ENCODE measurements around the gene SELL.
"Not testable (repeated sequence)": the region's sequence is repeated elsewhere in the genome, so short reads cannot be mapped to it uniquely, and the experiment has no call there.

The SELL gene

GRCh38 chr1:169701261-169702005 lies 10.0 kb downstream of the SELL start:
- peaks cover 9% of the 10 kb centered on the region for H3K27me3 ChIP-seq (ENCODE audit: control insufficient read depth, insufficient read depth, low read length)
- H3K36me3 ChIP-seq (ENCODE audit: insufficient read depth, low read length): no peaks in the 10 kb centered on the region
- no peaks in the 10 kb centered on the region for H3K4me1 ChIP-seq (ENCODE audit: control insufficient read depth, insufficient read depth, low read length)
- no peak overlapping the region for H3K4me2 ChIP-seq (ENCODE audit: low read length)
- no peak overlapping the region for H3K4me3 ChIP-seq (ENCODE audit: low read length)
- H3K9me3 ChIP-seq (replicated peaks; ENCODE audit: low read length): no peaks in the 10 kb centered on the region
- H3K9ac ChIP-seq (ENCODE audit: low read depth, low read length): no peak overlapping the region

- Histone ChIP-seq H3K9me3 (replicated peaks; ENCODE audit: low read length) (no peaks in the 10 kb centered on the region), H3K4me3 (ENCODE audit: low read length) (no peak overlapping the region), H3K4me1 (ENCODE audit: control insufficient read depth, insufficient read depth, low read length) (no peaks in the 10 kb centered on the region), H3K4me2 (ENCODE audit: low read length) (no peak overlapping the region), H3K27me3 (ENCODE audit: control insufficient read depth, insufficient read depth, low read length) (peaks cover 4% of the 10 kb centered on the region), H3K36me3 (ENCODE audit: insufficient read depth, low read length) (no peaks in the 10 kb centered on the region), H3K9ac (ENCODE audit: low read depth, low read length) (no peak overlapping the region)
These were observed 11.7 kb downstream of the SELL start for GRCh38 chr1:169699707-169700106.

- Histone ChIP-seq H3K4me1 (ENCODE audit: control insufficient read depth, insufficient read depth, low read length) (no peaks in the 10 kb centered on the region), H3K4me3 (ENCODE audit: low read length) (no peak overlapping the region)
These were observed 12.4 kb downstream of the SELL start for GRCh38 chr1:169698976-169699375.

GRCh38 chr1:169697755-169698154 lies 13.7 kb downstream of the SELL start:
- Histone ChIP-seq H3K4me1 (ENCODE audit: control insufficient read depth, insufficient read depth, low read length) (no peaks in the 10 kb centered on the region), H3K4me2 (ENCODE audit: low read length) (no peak overlapping the region), H3K4me3 (ENCODE audit: low read length) (no peak overlapping the region)

More at GRCh38 chr1:169698976-169699375, 12.4 kb downstream of the SELL start:
- Histone ChIP-seq H3K9ac (ENCODE audit: low read depth, low read length) (no peak overlapping the region), H3K27me3 (ENCODE audit: control insufficient read depth, insufficient read depth, low read length) (no peaks in the 10 kb centered on the region), H3K4me2 (ENCODE audit: low read length) (no peak overlapping the region), H3K36me3 (ENCODE audit: insufficient read depth, low read length) (no peaks in the 10 kb centered on the region), H3K9me3 (replicated peaks; ENCODE audit: low read length) (no peaks in the 10 kb centered on the region)

GRCh38 chr1:169696273-169697100 lies 14.9 kb downstream of the SELL start:
- no peak overlapping the region for H3K4me3 ChIP-seq (ENCODE audit: low read length)

More at GRCh38 chr1:169697755-169698154, 13.7 kb downstream of the SELL start:
- H3K9ac ChIP-seq (ENCODE audit: low read depth, low read length): no peak overlapping the region
- no peaks in the 10 kb centered on the region for H3K27me3 ChIP-seq (ENCODE audit: control insufficient read depth, insufficient read depth, low read length)
- H3K36me3 ChIP-seq (ENCODE audit: insufficient read depth, low read length): no peaks in the 10 kb centered on the region
- H3K9me3 ChIP-seq (replicated peaks; ENCODE audit: low read length): no peaks in the 10 kb centered on the region

GRCh38 chr1:169694304-169695075 lies 16.9 kb downstream of the SELL start:
- Histone ChIP-seq H3K4me1 (ENCODE audit: control insufficient read depth, insufficient read depth, low read length) (no peaks in the 10 kb centered on the region), H3K9ac (ENCODE audit: low read depth, low read length) (no peak overlapping the region)

More at GRCh38 chr1:169696273-169697100, 14.9 kb downstream of the SELL start:
- Histone ChIP-seq H3K4me1 (ENCODE audit: control insufficient read depth, insufficient read depth, low read length) (no peaks in the 10 kb centered on the region), H3K9ac (ENCODE audit: low read depth, low read length) (no peak overlapping the region), H3K4me2 (ENCODE audit: low read length) (no peak overlapping the region), H3K36me3 (ENCODE audit: insufficient read depth, low read length) (no peaks in the 10 kb centered on the region), H3K27me3 (ENCODE audit: control insufficient read depth, insufficient read depth, low read length) (no peaks in the 10 kb centered on the region), H3K9me3 (replicated peaks; ENCODE audit: low read length) (no peaks in the 10 kb centered on the region)

GRCh38 chr1:169692756-169693460 lies 18.5 kb downstream of the SELL start:
- H3K36me3 ChIP-seq (ENCODE audit: insufficient read depth, low read length): no peaks in the 10 kb centered on the region
- H3K9ac ChIP-seq (ENCODE audit: low read depth, low read length): no peak overlapping the region
- H3K4me3 ChIP-seq (ENCODE audit: low read length): no peak overlapping the region
- no peak overlapping the region for H3K4me2 ChIP-seq (ENCODE audit: low read length)
- H3K4me1 ChIP-seq (ENCODE audit: control insufficient read depth, insufficient read depth, low read length): no peaks in the 10 kb centered on the region
- no peaks in the 10 kb centered on the region for H3K9me3 ChIP-seq (replicated peaks; ENCODE audit: low read length)
- H3K27me3 ChIP-seq (ENCODE audit: control insufficient read depth, insufficient read depth, low read length): peaks cover 9% of the 10 kb centered on the region

More at GRCh38 chr1:169694304-169695075, 16.9 kb downstream of the SELL start:
- Histone ChIP-seq H3K4me3 (ENCODE audit: low read length) (no peak overlapping the region), H3K36me3 (ENCODE audit: insufficient read depth, low read length) (no peaks in the 10 kb centered on the region), H3K9me3 (replicated peaks; ENCODE audit: low read length) (no peaks in the 10 kb centered on the region), H3K4me2 (ENCODE audit: low read length) (no peak overlapping the region), H3K27me3 (ENCODE audit: control insufficient read depth, insufficient read depth, low read length) (peaks cover 9% of the 10 kb centered on the region)

GRCh38 chr1:169690489-169690888 lies 20.9 kb downstream of the SELL start:
- H3K27me3 ChIP-seq (ENCODE audit: control insufficient read depth, insufficient read depth, low read length): peaks cover 9% of the 10 kb centered on the region
- H3K4me1 ChIP-seq (ENCODE audit: control insufficient read depth, insufficient read depth, low read length): no peaks in the 10 kb centered on the region
- H3K4me3 ChIP-seq (ENCODE audit: low read length): no peak overlapping the region

DNA sequence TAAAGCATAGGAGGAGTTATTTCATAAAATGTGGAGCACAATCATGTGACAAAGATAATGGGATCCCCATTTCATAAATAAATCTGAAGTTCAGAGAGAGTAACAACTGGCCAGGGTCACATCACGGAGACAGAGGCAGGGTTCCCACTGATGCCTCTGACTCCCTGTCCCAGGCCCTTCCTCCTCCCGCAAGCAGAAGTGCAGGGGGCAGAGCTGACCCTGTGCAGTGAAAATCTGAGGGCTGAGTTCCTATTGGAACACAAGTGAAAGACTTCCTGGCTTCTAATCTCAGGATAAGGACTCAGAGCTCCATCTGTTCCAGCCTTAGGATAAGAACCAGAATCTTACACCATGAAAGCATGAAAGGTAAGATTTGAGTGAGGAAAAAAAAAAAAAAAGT lies 22.0 kb downstream of the SELL start:
- peaks cover 9% of the 10 kb centered on the region for H3K27me3 ChIP-seq (ENCODE audit: control insufficient read depth, insufficient read depth, low read length)
- no peak overlapping the region for H3K4me2 ChIP-seq (ENCODE audit: low read length)
- no peak overlapping the region for H3K9ac ChIP-seq (ENCODE audit: low read depth, low read length)
- no peaks in the 10 kb centered on the region for H3K36me3 ChIP-seq (ENCODE audit: insufficient read depth, low read length)
- no peaks in the 10 kb centered on the region for H3K9me3 ChIP-seq (replicated peaks; ENCODE audit: low read length)
- no peaks in the 10 kb centered on the region for H3K4me1 ChIP-seq (ENCODE audit: control insufficient read depth, insufficient read depth, low read length)
- no peak overlapping the region for H3K4me3 ChIP-seq (ENCODE audit: low read length)

More at GRCh38 chr1:169690489-169690888, 20.9 kb downstream of the SELL start:
- Histone ChIP-seq H3K9ac (ENCODE audit: low read depth, low read length) (no peak overlapping the region), H3K36me3 (ENCODE audit: insufficient read depth, low read length) (no peaks in the 10 kb centered on the region), H3K9me3 (replicated peaks; ENCODE audit: low read length) (no peaks in the 10 kb centered on the region), H3K4me2 (ENCODE audit: low read length) (no peak overlapping the region)

DNA sequence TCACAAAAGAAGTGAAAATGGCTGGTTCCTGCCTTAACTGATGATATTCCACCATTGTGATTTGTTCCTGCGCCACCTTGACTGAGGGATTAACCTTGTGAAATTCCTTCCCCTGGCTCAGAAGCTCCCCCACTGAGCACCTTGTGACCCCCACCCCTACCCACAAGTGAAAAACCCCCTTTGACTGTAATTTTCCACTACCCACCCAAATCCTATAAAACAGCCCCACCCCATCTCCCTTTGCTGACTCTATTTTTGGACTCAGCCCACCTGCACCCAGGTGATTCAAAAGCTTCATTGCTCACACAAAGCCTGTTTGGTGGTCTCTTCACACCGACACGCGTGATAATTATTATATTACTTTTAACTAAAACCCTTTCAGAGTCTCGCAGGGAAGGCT lies 23.0 kb downstream of the SELL start:
- H3K27me3 ChIP-seq (ENCODE audit: control insufficient read depth, insufficient read depth, low read length); H3K4me2 ChIP-seq (ENCODE audit: low read length); H3K9ac ChIP-seq (ENCODE audit: low read depth, low read length); H3K36me3 ChIP-seq (ENCODE audit: insufficient read depth, low read length); H3K9me3 ChIP-seq (replicated peaks; ENCODE audit: low read length); H3K4me1 ChIP-seq (ENCODE audit: control insufficient read depth, insufficient read depth, low read length); H3K4me3 ChIP-seq (ENCODE audit: low read length): not testable (repeated sequence)

DNA sequence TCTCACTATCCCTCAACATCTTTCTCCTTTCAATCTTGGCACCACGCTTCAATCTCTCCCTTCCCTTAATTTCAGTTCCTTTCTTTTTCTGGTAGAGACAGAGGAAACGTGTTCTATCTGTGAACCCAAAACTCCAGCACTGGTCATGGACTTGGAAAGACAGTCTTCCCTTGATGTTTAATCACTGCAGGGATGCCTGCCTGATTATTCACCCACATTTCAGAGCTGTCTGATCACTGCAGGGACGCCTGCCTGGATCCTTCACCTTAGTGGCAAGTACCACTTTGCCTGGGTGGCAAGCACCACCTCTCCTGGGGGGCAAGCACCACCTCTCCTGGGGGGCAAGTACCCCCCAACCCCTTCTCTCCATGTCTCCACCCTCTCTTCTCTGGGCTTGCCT lies 27.8 kb downstream of the SELL start:
- no peak overlapping the region for H3K4me2 ChIP-seq (ENCODE audit: low read length)
- no peak overlapping the region for H3K9ac ChIP-seq (ENCODE audit: low read depth, low read length)
- peaks cover 8% of the 10 kb centered on the region for H3K27me3 ChIP-seq (ENCODE audit: control insufficient read depth, insufficient read depth, low read length)
- H3K36me3 ChIP-seq (ENCODE audit: insufficient read depth, low read length): no peaks in the 10 kb centered on the region
- H3K9me3 ChIP-seq (replicated peaks; ENCODE audit: low read length): no peaks in the 10 kb centered on the region
- H3K4me3 ChIP-seq (ENCODE audit: low read length): no peak overlapping the region
- no peaks in the 10 kb centered on the region for H3K4me1 ChIP-seq (ENCODE audit: control insufficient read depth, insufficient read depth, low read length)
